ENCODE data around the gene CSRNP3. TPM values are rescaled to one million over a fixed set of nuclear protein-coding genes. Genes with fewer than 3 reads are reported as not detected.

Gene CSRNP3
- total RNA-seq, 1 experiment from 2014 or later, result 2.4 TPM

DNA sequence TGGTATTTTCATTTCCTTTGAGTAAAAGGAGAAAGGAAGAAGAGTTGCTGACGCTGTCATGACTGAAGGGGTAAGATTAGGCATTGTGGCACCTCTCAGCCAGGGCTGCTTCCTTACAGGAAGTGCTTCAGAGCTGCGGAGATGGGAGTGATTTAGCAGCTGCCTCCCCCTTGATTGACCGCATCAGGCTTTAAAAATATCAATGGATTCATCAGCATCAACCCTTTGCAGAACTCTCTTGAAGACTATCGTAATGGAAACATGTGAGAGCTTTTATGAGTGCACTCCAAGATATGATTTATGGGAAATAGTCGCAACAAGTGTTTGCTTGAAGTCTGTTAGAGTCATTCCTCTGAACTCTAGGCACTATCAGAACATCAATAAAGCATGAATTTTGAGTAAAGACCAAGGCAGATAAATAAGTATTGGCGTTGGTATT, 141.1 kb downstream of the CSRNP3 start:
- in situ Hi-C loops (cut with HindIII; ENCODE audit: low pct_unique_long_range_greater_than_20kb, low sequenced_read_pairs), result no loop called here
- no peak for DNase-seq (ENCODE audit: low read depth)

- in situ Hi-C loops (cut with HindIII; ENCODE audit: low pct_unique_long_range_greater_than_20kb, low sequenced_read_pairs), result no loop called here
- no peak for DNase-seq (ENCODE audit: low read depth)
These were observed 148.4 kb downstream of the CSRNP3 start for GRCh38 chr2:165617741-165618481.

GRCh38 chr2:165618806-165619205, 149.3 kb downstream of the CSRNP3 start:
- no peak for DNase-seq (ENCODE audit: low read depth)
- in situ Hi-C loops (cut with HindIII; ENCODE audit: low pct_unique_long_range_greater_than_20kb, low sequenced_read_pairs), result no loop called here

DNA sequence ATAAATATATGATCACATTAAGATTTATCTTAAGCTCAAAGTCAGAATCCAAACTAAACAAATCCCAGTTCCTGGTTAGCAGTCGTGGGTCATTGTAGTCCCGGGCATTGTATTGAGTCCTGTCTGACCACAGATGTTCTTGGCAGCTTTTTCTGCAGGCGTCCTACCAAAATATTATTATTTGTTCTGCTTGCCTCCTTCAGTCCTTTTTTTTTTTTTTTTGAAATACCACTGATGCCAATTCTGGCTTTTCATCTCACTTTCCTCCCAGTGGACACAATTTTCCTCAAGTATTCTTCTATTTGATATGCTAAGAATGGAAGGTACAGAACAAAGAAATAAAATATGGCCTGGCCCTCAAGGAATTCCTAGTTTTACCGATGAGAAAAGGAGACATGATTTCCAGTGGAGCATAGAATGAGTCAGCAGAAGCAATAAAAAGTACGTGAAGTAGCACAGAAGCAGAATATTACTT, 151.6 kb downstream of the CSRNP3 start:
- DNase-seq (ENCODE audit: low read depth), result peak; percentile 68

DNA sequence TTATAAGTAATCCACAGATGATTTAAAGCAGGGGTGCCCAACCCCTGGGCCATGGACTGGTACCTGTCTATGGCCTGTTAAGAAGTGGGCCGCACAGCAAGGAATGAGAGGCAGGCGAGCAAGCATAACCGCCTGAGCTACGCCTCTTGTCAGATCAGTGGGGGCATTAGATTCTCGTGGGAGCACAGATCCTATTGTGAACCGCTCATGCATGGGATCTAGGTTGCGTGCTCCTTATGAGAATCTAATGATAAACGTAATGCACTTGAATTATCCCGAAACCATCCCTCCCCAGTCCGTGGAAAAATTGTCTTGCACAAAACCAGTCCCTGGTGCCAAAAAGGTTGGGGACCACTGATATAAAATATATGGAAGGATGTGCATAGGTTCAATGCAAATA, 153.7 kb downstream of the CSRNP3 start:
- DNase-seq (ENCODE audit: low read depth), result no peak
- in situ Hi-C loops (cut with HindIII; ENCODE audit: low pct_unique_long_range_greater_than_20kb, low sequenced_read_pairs), result no loop called here

More for the DNA sequence above, 151.6 kb downstream of the CSRNP3 start:
- in situ Hi-C loops (cut with HindIII; ENCODE audit: low pct_unique_long_range_greater_than_20kb, low sequenced_read_pairs), result no loop called here

GRCh38 chr2:165623783-165624469, 154.4 kb downstream of the CSRNP3 start:
- in situ Hi-C loops (cut with HindIII; ENCODE audit: low pct_unique_long_range_greater_than_20kb, low sequenced_read_pairs), result no loop called here
- no peak for DNase-seq (ENCODE audit: low read depth)

DNA sequence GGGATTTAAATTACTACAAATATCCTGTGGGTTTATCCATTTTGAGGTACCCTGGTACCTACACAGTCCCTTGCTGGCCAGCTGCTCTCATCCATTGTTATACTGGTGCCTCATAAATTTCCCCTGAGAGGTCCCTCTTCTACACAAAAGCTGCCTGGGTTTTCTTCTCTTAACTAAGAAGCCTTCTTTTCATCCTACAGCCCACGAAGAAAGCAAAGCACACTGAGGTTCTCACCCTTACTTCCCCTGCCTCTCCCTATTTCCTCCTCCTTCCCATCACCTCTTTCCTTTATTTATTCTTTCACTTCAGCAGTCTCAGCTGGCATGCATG, 154.9 kb downstream of the CSRNP3 start:
- DNase-seq (ENCODE audit: low read depth), result no peak
- in situ Hi-C loops (cut with HindIII; ENCODE audit: low pct_unique_long_range_greater_than_20kb, low sequenced_read_pairs), result no loop called here

DNA sequence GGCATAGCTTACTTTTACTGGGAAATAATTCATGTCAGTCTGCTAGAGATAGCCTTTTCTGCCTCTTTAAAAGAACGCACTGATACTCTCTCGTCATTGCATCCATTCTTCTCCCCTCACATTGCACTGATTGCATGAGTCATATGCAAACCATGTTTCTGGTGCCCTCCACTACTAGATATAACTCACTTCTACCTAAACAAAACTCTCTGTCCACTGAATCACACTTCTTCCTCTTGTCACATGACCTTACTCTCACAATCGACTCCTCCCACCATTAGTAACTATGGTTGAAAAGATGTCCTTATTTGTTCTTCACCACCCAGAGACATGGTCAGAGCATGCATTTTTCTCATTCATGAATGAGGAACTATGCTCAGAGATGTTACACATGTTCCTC, 158.0 kb downstream of the CSRNP3 start:
- DNase-seq (ENCODE audit: low read depth), result peak; percentile 79
- in situ Hi-C loops (cut with HindIII; ENCODE audit: low pct_unique_long_range_greater_than_20kb, low sequenced_read_pairs), result no loop called here

DNA sequence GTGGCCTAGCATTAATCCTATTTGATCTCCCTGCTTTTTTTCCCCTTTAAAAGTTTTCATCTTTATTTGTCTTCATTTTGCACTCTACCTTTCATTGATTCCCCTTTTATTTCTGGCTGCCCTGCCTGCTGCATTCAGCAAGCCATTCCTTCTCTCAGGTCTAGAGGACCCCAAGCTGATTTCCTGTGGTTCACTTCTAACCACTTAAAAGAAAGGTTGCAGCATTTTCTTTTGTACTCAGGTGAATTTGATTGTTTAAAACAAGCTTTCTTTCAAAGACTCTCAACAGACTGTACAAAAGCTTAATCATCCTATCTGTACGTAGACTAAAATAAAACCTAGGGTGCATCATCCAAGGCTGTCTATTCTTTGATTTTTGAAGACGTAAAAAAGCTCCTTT, 160.3 kb downstream of the CSRNP3 start:
- DNase-seq (ENCODE audit: low read depth), result no peak
- in situ Hi-C loops (cut with HindIII; ENCODE audit: low pct_unique_long_range_greater_than_20kb, low sequenced_read_pairs), result no loop called here

GRCh38 chr2:165630236-165630635, 160.7 kb downstream of the CSRNP3 start:
- no peak for DNase-seq (ENCODE audit: low read depth)
- in situ Hi-C loops (cut with HindIII; ENCODE audit: low pct_unique_long_range_greater_than_20kb, low sequenced_read_pairs), result no loop called here

DNA sequence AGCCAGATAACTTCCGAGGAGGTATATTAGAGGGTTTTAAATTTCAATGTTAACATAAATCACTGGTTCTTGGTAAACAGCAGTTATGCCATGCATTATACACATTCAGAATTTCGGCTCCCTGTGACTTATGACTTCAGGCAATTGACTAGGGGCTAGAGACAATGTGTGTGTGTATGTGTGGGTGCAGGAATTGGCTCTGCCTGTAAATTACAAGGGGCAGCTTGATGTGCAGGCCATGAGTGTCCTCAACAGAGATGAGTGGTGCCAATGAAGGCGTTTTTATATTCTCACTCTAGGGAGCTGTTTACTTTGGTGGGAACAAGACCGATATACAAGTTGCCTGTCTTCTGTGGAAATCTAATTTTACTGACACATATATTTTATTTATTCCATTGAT, 161.6 kb downstream of the CSRNP3 start:
- no peak for DNase-seq (ENCODE audit: low read depth)
- in situ Hi-C loops (cut with HindIII; ENCODE audit: low pct_unique_long_range_greater_than_20kb, low sequenced_read_pairs), result no loop called here

- no peak for DNase-seq (ENCODE audit: low read depth)
- in situ Hi-C loops (cut with HindIII; ENCODE audit: low pct_unique_long_range_greater_than_20kb, low sequenced_read_pairs), result no loop called here
These were observed 163.1 kb downstream of the CSRNP3 start for GRCh38 chr2:165632594-165632993.

GRCh38 chr2:165633431-165633830, 163.9 kb downstream of the CSRNP3 start:
- in situ Hi-C loops (cut with HindIII; ENCODE audit: low pct_unique_long_range_greater_than_20kb, low sequenced_read_pairs), result no loop called here
- DNase-seq (ENCODE audit: low read depth), result no peak

- in situ Hi-C loops (cut with HindIII; ENCODE audit: low pct_unique_long_range_greater_than_20kb, low sequenced_read_pairs), result no loop called here
- no peak for DNase-seq (ENCODE audit: low read depth)
These were observed 164.8 kb downstream of the CSRNP3 start for GRCh38 chr2:165634282-165634681.

DNA sequence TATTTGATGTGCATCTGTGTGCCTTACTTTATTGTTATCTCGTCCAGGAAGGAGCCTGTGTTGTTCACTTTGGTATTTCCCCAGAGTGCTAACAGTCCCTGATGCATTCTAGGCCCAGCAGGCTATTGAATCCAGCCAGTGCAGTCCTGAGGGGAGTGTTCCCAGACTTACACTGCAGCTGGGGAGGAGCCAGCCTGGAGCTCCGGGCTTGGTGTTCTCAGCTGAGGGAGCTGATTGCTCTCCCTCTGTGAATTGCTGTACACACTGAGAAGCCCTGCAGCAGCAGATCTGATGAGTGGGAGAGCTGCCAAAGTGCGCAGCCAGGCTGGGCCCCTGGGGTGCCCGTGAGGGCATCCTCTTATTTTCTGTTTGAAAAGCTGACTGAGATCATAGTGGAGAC, 165.4 kb downstream of the CSRNP3 start:
- in situ Hi-C loops (cut with HindIII; ENCODE audit: low pct_unique_long_range_greater_than_20kb, low sequenced_read_pairs), result no loop called here
- DNase-seq (ENCODE audit: low read depth), result no peak

DNA sequence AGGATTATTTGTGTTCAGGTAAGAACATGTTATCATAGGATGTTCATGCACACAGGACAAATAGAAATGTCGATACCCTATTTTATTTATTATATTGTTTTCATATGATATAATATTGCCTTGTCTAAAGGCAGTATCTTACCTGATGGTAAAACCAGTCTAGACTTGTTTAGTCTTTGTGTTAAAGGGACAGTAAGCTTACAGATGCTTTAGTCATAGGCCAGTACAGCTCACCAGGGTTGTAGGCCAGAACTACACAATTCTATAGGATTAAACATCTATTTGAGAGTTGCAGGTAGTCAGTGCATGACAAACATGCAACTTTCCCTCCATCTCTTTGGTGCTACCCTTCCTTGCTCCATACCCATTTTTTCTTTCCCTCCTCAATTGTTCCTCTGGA, 166.0 kb downstream of the CSRNP3 start:
- in situ Hi-C loops (cut with HindIII; ENCODE audit: low pct_unique_long_range_greater_than_20kb, low sequenced_read_pairs), result no loop called here
- DNase-seq (ENCODE audit: low read depth), result no peak

DNA sequence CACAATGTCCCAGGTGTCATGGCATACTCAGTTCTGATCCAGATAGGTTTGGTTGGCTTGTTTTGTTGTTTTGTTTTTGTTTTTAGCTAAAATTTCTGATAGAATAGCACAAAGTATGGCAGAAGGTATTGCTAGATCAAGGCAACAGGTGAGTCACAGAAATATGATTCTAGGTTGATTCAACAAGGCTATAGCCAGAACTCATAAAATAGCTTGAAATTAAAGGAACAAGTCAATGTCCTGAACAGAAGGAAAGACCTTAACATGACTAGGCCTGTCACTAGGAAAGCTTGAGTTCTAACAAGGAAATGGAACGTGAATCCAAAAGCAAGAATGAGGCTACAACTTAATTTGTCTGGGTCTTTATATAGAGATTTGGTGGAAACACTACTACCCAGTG, 167.5 kb downstream of the CSRNP3 start:
- DNase-seq (ENCODE audit: low read depth), result no peak
- in situ Hi-C loops (cut with HindIII; ENCODE audit: low pct_unique_long_range_greater_than_20kb, low sequenced_read_pairs), result no loop called here

- in situ Hi-C loops (cut with HindIII; ENCODE audit: low pct_unique_long_range_greater_than_20kb, low sequenced_read_pairs), result no loop called here
- no peak for DNase-seq (ENCODE audit: low read depth)
These were observed 167.9 kb downstream of the CSRNP3 start for GRCh38 chr2:165637396-165637795.

DNA sequence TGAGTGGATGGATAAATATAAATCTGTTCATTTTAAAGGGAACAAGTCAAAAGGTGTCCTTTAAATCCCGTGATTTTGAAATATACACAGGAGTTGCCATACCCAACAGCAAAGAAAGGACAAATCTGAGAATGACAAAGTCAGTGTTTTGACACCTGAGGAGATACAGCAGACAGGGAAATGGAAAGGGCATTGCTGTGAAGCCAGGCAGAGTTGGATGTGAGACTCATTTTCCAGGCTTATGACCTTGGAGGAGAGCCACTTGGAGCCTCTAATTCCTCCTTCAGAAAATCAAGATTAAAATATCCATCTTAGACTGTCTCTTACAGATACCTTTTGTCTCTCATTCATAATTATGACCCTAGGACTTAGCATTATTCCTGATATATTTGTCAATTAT, 170.0 kb downstream of the CSRNP3 start:
- in situ Hi-C loops (cut with HindIII; ENCODE audit: low pct_unique_long_range_greater_than_20kb, low sequenced_read_pairs), result no loop called here
- DNase-seq (ENCODE audit: low read depth), result no peak
